Esophagus muscularis mucosa (tissue), 4 donors: ENCODE data around the gene ELOVL6. TPM values are rescaled to one million over a fixed set of nuclear protein-coding genes. Genes with fewer than 3 reads are reported as not detected.

Experiments
- DNase-seq: peaks from one replicate; pipeline ENCODE4 v3.0.0-alpha.2; 2017; ENCODE audit errors: extremely low spot score
- H3K27ac ChIP-seq, 4 donors: fragments of 200-600 bp; sonication (generic); replicated peaks in 1 of 4; 1 replicate in 3 of 4; 2 replicates in 1 of 4; pipeline ENCODE4 v1.5.1; 2016 to 2019; ENCODE audit warnings: mild to moderate bottlenecking in 1 of 4
- H3K27me3 ChIP-seq, 4 donors: fragments of 200-600 bp; sonication (generic); one replicate each; pipeline versions ENCODE4 v1.5.1 to v1.6.0; 2016 to 2019
- H3K36me3 ChIP-seq, 4 donors: fragments of 200-600 bp; sonication (generic); one replicate each; pipeline ENCODE4 v1.5.1; 2016 to 2019
- H3K4me1 ChIP-seq, 4 donors: fragments of 200-600 bp; sonication (generic); one replicate each; pipeline ENCODE4 v1.5.1; 2016 to 2019
- H3K4me3 ChIP-seq, 4 donors: fragments of 200-600 bp; sonication (generic); 1 replicate in 2 of 4; 2 replicates in 2 of 4; pipeline ENCODE4 v1.5.1; 2016 to 2019; ENCODE audit warnings: mild to moderate bottlenecking in 4 of 4, moderate library complexity in 1 of 4
- H3K9me3 ChIP-seq, 4 donors: fragments of 200-600 bp; sonication (generic); 1 replicate in 3 of 4; 2 replicates in 1 of 4; pipeline ENCODE4 v1.5.1; 2016 to 2019
- EP300 ChIP-seq: sonication (generic); formaldehyde crosslinking; IDR thresholded peaks from one replicate; pipeline ENCODE4 v1.6.1; 2017; ENCODE audit warnings: antibody characterized with exemption
- POLR2A ChIP-seq: fragments of 450-650 bp; IDR thresholded peaks from one replicate; pipeline ENCODE4 v1.6.1; 2017; ENCODE audit warnings: antibody characterized with exemption, moderate library complexity, mild to moderate bottlenecking, low read depth
- POLR2AphosphoS5 ChIP-seq, 2 donors: sonication (generic); formaldehyde crosslinking; IDR thresholded peaks; one replicate each; pipeline ENCODE4 v1.6.1; 2017; ENCODE audit warnings: antibody characterized with exemption in 2 of 2
- whole genome bisulfite sequencing: methylation state at CpG from one replicate; pipeline ENCODE4 v1.1.5; 2018; 5-methylcytosine and 5-hydroxymethylcytosine counted together
- intact Hi-C: fragments of 100-400 bp; cut with DNase I; formaldehyde crosslinking; loops from one replicate; pipeline ENCODE4 v1.15.1; 2023
- total RNA-seq, 4 donors: library from RNA; depleted of rRNA; stranded (reverse); fragments of >200 nt; gene quantifications; one replicate each; pipeline versions ENCODE4 v1.1.0 to v1.2.1, GENCODE V29; 2016
- TF ChIP-seq, protein P1 (sequence below), 3 experiments: fragments of 200-600 bp in 2 of 3; fragments of 450-650 bp in 1 of 3; sonication (generic) in 2 of 3; IDR thresholded peaks; one replicate each; pipeline ENCODE4 v1.5.1; 2017 to 2019; ENCODE audit warnings: antibody characterized with exemption in 3 of 3, mild to moderate bottlenecking in 2 of 3, moderate library complexity in 1 of 3

ELOVL6 gene
- total RNA-seq, 4 donors from 2014 or later, result 1.7 to 3.1 (median 2.3) TPM

DNA sequence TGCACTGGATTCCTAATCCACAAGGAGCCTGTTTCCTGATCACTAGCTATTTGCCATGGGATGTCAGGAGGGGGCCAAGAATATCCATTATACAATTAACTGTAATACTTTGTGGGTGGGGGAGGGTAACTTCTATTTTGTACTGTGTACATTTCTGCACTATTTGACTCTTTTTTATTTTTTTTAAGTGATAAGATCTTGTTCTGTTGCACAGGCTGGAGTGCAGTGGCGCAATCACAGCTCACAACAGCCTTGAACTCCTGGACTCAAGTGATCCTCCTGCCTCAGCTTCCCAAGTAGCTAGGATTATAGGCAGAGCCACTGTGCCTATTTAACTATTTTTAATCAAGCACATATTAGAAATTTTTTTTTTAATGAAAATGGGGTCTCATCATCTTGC lies 134.1 kb downstream of the ELOVL6 start:
- DNase-seq, result no peak
- H3K27ac ChIP-seq, result no peak overlapping the region
- H3K36me3 ChIP-seq, result no peaks in the 10 kb centered on the region
- TF ChIP-seq POLR2A, result no peak
- no peak for TF ChIP-seq POLR2AphosphoS5 (IDR thresholded peaks at IDR 0.05)
- TF ChIP-seq EP300, result no peak
- TF ChIP-seq, protein P1, sequence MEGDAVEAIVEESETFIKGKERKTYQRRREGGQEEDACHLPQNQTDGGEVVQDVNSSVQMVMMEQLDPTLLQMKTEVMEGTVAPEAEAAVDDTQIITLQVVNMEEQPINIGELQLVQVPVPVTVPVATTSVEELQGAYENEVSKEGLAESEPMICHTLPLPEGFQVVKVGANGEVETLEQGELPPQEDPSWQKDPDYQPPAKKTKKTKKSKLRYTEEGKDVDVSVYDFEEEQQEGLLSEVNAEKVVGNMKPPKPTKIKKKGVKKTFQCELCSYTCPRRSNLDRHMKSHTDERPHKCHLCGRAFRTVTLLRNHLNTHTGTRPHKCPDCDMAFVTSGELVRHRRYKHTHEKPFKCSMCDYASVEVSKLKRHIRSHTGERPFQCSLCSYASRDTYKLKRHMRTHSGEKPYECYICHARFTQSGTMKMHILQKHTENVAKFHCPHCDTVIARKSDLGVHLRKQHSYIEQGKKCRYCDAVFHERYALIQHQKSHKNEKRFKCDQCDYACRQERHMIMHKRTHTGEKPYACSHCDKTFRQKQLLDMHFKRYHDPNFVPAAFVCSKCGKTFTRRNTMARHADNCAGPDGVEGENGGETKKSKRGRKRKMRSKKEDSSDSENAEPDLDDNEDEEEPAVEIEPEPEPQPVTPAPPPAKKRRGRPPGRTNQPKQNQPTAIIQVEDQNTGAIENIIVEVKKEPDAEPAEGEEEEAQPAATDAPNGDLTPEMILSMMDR (IDR thresholded peaks at IDR 0.05), result no peak
- 100% methylated on average over 1 of the region's 1 CpG for WGBS
- no peaks in the 10 kb centered on the region for H3K4me1 ChIP-seq
- H3K4me3 ChIP-seq, result no peak overlapping the region
- no peaks in the 10 kb centered on the region for H3K27me3 ChIP-seq
- intact Hi-C loops, result no loop called here
- H3K9me3 ChIP-seq, result no peaks in the 10 kb centered on the region

DNA sequence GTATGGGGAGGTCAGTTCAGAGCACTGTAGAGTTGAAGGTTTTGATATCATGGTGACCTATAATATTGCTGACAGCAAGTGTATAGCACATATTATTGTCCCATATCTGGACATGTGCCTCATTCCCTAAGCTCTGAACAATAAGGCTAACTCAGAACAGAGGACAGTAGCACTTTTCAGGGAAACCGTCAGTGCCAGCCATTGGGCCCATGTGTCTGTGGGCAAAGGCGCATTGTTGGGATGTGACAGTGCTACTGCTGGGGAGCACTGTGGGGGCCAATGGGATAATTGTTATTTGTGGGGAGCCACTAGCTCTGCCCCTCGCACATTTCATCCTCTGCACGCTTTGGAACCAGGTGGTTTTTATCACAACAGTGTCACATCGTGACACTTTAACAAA lies 136.2 kb downstream of the ELOVL6 start:
- intact Hi-C loops, result no loop called here
- Histone ChIP-seq H3K4me1 (no peaks in the 10 kb centered on the region), H3K36me3 (no peaks in the 10 kb centered on the region), H3K27ac (no peak overlapping the region), H3K27me3 (no peaks in the 10 kb centered on the region), H3K9me3 (no peaks in the 10 kb centered on the region), H3K4me3 (no peak overlapping the region)
- TF ChIP-seq EP300 (no peak), POLR2A (no peak), POLR2AphosphoS5 (IDR thresholded peaks at IDR 0.05) (no peak)
- TF ChIP-seq, protein P1 (IDR thresholded peaks at IDR 0.05), result no peak
- DNase-seq, result no peak
- 90% methylated on average over 5 of the region's 5 CpGs for WGBS

DNA sequence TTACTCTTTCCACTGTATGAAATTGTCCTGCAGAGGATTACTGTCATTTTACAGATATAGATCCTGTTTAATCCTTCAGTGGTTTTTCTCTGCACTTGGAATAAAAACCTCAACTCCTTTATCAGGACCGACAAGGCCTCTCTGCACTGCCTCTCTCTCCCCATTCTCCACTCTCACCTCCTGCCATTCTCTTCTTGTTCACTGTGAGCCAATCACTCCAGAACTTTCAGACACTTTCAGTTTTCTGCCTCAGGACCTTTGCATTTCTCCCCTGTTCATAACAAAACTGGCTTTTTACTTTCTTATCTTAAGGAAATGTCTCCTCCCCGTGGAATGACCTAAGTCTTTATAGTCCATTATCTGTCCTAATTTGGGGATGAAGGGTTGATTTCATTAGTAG lies 137.3 kb downstream of the ELOVL6 start:
- no peaks in the 10 kb centered on the region for H3K36me3 ChIP-seq
- intact Hi-C loops, result no loop called here
- no peaks in the 10 kb centered on the region for H3K9me3 ChIP-seq
- TF ChIP-seq EP300 (no peak), POLR2A (no peak), POLR2AphosphoS5 (IDR thresholded peaks at IDR 0.05) (no peak)
- TF ChIP-seq, protein P1 (IDR thresholded peaks at IDR 0.05), result no peak
- H3K4me3 ChIP-seq, result no peak overlapping the region
- WGBS, result 91% methylated on average over 2 of the region's 2 CpGs
- no peak for DNase-seq
- H3K4me1 ChIP-seq, result no peaks in the 10 kb centered on the region
- H3K27me3 ChIP-seq, result no peaks in the 10 kb centered on the region
- H3K27ac ChIP-seq, result no peak overlapping the region

DNA sequence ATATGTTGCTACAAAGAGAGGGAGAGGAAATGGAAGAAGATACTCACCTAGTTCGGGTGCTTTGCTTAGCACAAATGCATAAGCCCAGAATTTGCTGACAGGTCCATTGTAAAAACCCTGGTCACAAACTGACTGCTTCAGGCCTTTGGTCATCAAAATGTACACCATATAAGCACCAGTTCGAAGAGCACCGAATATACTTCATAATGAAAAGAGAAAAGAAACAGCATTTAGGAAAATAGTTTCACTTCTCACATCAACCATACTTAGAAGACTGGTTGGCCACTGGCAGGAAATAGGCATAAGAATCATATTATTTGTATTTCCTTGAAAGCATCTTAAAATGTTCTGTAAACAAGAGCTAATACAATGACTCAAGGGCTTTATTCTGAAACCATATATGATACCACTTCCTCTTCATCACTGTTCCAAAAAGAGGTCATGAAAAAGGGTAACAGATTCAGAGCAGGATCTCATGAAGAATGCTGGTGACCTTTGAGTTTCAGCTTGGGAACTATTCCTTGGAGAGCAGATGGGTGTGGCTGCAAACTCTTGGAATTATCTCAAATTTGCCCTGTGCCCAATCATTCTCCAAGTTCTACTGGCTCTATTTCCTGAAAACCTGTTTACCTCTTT lies 138.7 kb downstream of the ELOVL6 start:
- Histone ChIP-seq H3K27ac (no peak overlapping the region), H3K36me3 (no peaks in the 10 kb centered on the region), H3K4me3 (no peak overlapping the region), H3K27me3 (no peaks in the 10 kb centered on the region), H3K9me3 (no peaks in the 10 kb centered on the region), H3K4me1 (no peaks in the 10 kb centered on the region)
- TF ChIP-seq POLR2AphosphoS5 (IDR thresholded peaks at IDR 0.05) (no peak), EP300 (no peak), POLR2A (no peak)
- TF ChIP-seq, protein P1 (IDR thresholded peaks at IDR 0.05), result no peak
- 75% methylated on average over 3 of the region's 3 CpGs for WGBS
- intact Hi-C loops, result no loop called here
- no peak for DNase-seq

DNA sequence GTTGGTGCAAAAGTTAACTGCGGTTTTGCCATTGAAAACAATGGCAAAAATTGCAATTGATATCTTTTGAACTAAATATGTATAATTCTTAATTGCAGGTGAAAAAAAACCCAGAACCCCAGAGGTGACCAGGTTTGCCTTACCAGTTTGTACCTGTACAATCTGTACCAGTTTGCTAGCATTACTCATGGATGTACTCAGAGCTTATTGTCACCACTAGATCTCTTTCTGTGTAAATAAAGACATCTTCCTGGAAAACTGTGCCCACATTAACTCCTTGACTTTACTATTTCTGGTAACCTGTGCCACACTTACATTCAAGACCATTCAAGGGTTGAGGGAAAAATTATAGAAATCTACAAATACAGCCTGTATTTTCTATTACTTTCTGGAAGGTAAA lies 139.7 kb downstream of the ELOVL6 start:
- 95% methylated on average over 1 of the region's 1 CpG for WGBS
- no peaks in the 10 kb centered on the region for H3K4me1 ChIP-seq
- no peaks in the 10 kb centered on the region for H3K36me3 ChIP-seq
- H3K27ac ChIP-seq, result no peak overlapping the region
- no peak for DNase-seq
- intact Hi-C loops, result no loop called here
- H3K9me3 ChIP-seq, result no peaks in the 10 kb centered on the region
- H3K4me3 ChIP-seq, result no peak overlapping the region
- H3K27me3 ChIP-seq, result no peaks in the 10 kb centered on the region
- TF ChIP-seq, protein P1 (IDR thresholded peaks at IDR 0.05), result no peak
- TF ChIP-seq POLR2A (no peak), POLR2AphosphoS5 (IDR thresholded peaks at IDR 0.05) (no peak), EP300 (no peak)
